GM12892 (cell line): ENCODE measurements around the gene MPRIP.

Experiments
- POLR2A ChIP-seq: IDR thresholded peaks from 2 replicates; pipeline ENCODE4 v1.6.1; 2011; ENCODE audit warnings: low read depth, low read length, control low read depth
- POLR2AphosphoS5 ChIP-seq: IDR thresholded peaks from 2 replicates; pipeline ENCODE4 v1.6.1; 2011; ENCODE audit warnings: low read depth, low read length, control low read depth

- no peak for TF ChIP-seq POLR2A
- no peak for TF ChIP-seq POLR2AphosphoS5
These were observed 31.5 kb downstream of the MPRIP start for GRCh38 chr17:17073581-17074403.
